Measurements from ENCODE around the gene KSR2. TPM values are rescaled to one million over a fixed set of nuclear protein-coding genes. Genes with fewer than 3 reads are reported as not detected.

Gene KSR2
- total and polyA plus RNA-seq, 2 of the 13 experiments (the other 11 are each of a cell fraction or from before 2014, with no cell fraction given): 0.02 TPM; not detected in 1

DNA sequence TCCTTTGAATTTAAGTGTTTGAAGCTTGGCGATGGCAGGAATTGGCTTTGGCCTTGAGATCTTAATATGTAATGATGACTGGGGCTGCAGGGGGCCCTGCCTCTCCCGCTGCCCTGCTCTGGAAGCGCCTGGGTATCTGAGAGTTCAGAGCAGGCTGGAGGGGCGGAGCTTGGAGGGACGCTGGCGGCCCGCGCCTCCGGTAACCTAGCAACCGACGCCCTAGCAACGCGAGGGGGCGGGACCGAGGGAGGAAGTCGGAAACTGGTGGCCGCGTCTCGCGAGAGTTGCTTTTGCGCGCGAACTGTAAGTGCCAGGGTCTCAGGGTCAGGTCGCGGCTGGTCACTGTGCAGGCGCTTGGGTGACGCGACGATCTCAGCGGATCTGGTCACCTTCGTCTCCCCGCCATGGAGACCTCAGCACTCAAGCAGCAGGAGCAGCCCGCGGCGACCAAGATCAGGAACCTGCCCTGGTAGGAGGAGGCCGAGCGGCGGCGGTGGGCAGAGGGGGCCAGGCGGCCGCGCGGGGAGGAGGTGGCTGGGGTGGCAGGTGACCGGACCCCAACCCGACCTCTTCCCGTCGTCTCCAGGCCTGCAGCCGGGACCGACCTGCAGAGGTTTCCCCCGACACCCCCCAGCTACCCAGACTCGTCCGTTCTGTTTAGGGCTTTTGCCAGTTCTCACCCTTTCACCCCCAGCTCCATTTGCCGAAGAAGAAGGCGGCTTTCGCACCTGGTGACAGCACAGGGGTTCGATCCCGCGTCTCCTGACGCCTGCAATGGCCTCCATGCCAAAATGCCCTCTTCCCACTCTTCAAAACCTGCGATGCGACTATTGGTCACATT lies 47.9 kb upstream of the KSR2 start, which contains the start of gene RFC5 (continued):
- TF ChIP-seq HNF1A (IDR thresholded peaks at IDR 0.05; ENCODE audit: low read depth): no peak
- 0 out of 2 replicates have a peak, but pooled peaks have one; percentile 51 for TF ChIP-seq HNF1A (CRISPR knock-in tag; IDR thresholded peaks at IDR 0.05; ENCODE audit: borderline replicate concordance)
- peak; percentile 52; the same call in 1 of the 2 replicates for TF ChIP-seq LBX2 (CRISPR knock-in tag; IDR thresholded peaks at IDR 0.05; ENCODE audit: borderline replicate concordance)
- TF ChIP-seq IKZF1 (IDR thresholded peaks at IDR 0.05): no peak
- TF ChIP-seq ZNF777 (CRISPR knock-in tag; IDR thresholded peaks at IDR 0.05): 0 out of 2 replicates have a peak, but pooled peaks have one; percentile 4
- peak; percentile 77 for TF ChIP-seq CBFB (CRISPR knock-in tag; IDR thresholded peaks at IDR 0.05)
- TF ChIP-seq IKZF5 (CRISPR knock-in tag; IDR thresholded peaks at IDR 0.05): peak; percentile 30; the same call in 1 of the 2 replicates
- peak; percentile 81; the same call in 1 of the 2 replicates for TF ChIP-seq KDM2A (CRISPR knock-in tag; IDR thresholded peaks at IDR 0.05; ENCODE audit: borderline replicate concordance, low read depth)
- no peak for TF ChIP-seq HMG20A (CRISPR knock-in tag; IDR thresholded peaks at IDR 0.05; ENCODE audit: borderline replicate concordance)
- TF ChIP-seq REL (CRISPR knock-in tag; conservative IDR thresholded peaks at IDR 0.05): no peak
- TF ChIP-seq FOSL1 (CRISPR knock-in tag; IDR thresholded peaks at IDR 0.05; ENCODE audit: borderline replicate concordance): no peak
- no peak for TF ChIP-seq GATA4 (IDR thresholded peaks at IDR 0.05; ENCODE audit: borderline replicate concordance, low read depth)
- TF ChIP-seq, protein P1, sequence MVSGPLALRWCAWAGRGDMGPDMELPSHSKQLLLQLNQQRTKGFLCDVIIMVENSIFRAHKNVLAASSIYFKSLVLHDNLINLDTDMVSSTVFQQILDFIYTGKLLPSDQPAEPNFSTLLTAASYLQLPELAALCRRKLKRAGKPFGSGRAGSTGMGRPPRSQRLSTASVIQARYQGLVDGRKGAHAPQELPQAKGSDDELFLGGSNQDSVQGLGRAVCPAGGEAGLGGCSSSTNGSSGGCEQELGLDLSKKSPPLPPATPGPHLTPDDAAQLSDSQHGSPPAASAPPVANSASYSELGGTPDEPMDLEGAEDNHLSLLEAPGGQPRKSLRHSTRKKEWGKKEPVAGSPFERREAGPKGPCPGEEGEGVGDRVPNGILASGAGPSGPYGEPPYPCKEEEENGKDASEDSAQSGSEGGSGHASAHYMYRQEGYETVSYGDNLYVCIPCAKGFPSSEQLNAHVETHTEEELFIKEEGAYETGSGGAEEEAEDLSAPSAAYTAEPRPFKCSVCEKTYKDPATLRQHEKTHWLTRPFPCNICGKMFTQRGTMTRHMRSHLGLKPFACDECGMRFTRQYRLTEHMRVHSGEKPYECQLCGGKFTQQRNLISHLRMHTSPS (CRISPR knock-in tag; IDR thresholded peaks at IDR 0.05; ENCODE audit: low read depth): 0 out of 2 replicates have a peak, but pooled peaks have one; percentile 44
- 0 out of 2 replicates have a peak, but pooled peaks have one; percentile 63 for TF ChIP-seq ZNF720 (CRISPR knock-in tag; IDR thresholded peaks at IDR 0.05)
- TF ChIP-seq PHF8 (CRISPR knock-in tag; IDR thresholded peaks at IDR 0.05): peak; percentile 91
- peak; percentile 87 for TF ChIP-seq ETV6 (CRISPR knock-in tag; conservative IDR thresholded peaks at IDR 0.05)
- TF ChIP-seq TFE3 (CRISPR knock-in tag; IDR thresholded peaks at IDR 0.05): peak; percentile 53; the same call in 1 of the 2 replicates
- peak; percentile 78 for TF ChIP-seq HDAC2 (CRISPR knock-in tag; IDR thresholded peaks at IDR 0.05)
- peak; percentile 99 for TF ChIP-seq TFDP2 (CRISPR knock-in tag; IDR thresholded peaks at IDR 0.05)

Data from HepG2 (cell line).